Heart left ventricle (tissue), 16 donors: ENCODE measurements around the gene PHC3. TPM values are rescaled to one million over a fixed set of nuclear protein-coding genes. Genes with fewer than 3 reads are reported as not detected.

Experiments used
- ATAC-seq, 4 donors: fragments of 200-7000 bp; cut with Tn5 transposase; one replicate each; pipeline ENCODE4 v1.9.1; 2020 to 2022; ENCODE audit warnings: moderate library complexity in 4 of 4, mild to moderate bottlenecking in 3 of 4, moderate number of reproducible peaks in 1 of 4
- DNase-seq, 5 donors: peaks; one replicate each; pipeline ENCODE4 v3.0.0-alpha.2; 2020
- H3K27ac ChIP-seq, 12 donors: fragments of 200-600 bp; sonication (generic) in 4 of 12; one replicate each; pipeline versions ENCODE4 v1.5.0 to v1.8.0; 2016 to 2022; ENCODE audit warnings: mild to moderate bottlenecking in 2 of 12
- H3K27me3 ChIP-seq, 9 donors: fragments of 200-600 bp; sonication (generic) in 2 of 9; one replicate each; pipeline versions ENCODE4 v1.5.1 to v1.8.0; 2016 to 2022; ENCODE audit warnings: mild to moderate bottlenecking in 3 of 9
- H3K36me3 ChIP-seq, 9 donors: fragments of 200-600 bp; sonication (generic) in 2 of 9; one replicate each; pipeline versions ENCODE4 v1.5.0 to v1.8.0; 2018 to 2022; ENCODE audit warnings: mild to moderate bottlenecking in 2 of 9
- H3K4me1 ChIP-seq, 12 donors: fragments of 200-600 bp; sonication (generic) in 4 of 12; one replicate each; pipeline versions ENCODE4 v1.5.0 to v1.8.0; 2016 to 2022; ENCODE audit warnings: mild to moderate bottlenecking in 3 of 12
- H3K4me3 ChIP-seq, 12 donors: fragments of 200-600 bp; sonication (generic) in 4 of 12; one replicate each; pipeline versions ENCODE4 v1.5.0 to v1.8.0; 2017 to 2022; ENCODE audit warnings: mild to moderate bottlenecking in 9 of 12, moderate library complexity in 4 of 12
- H3K9me3 ChIP-seq, 12 donors: fragments of 200-600 bp; sonication (generic) in 4 of 12; one replicate each; pipeline versions ENCODE4 v1.5.0 to v1.8.0; 2016 to 2022; ENCODE audit warnings: mild to moderate bottlenecking in 1 of 12
- POLR2A ChIP-seq, 2 donors: fragments of 450-650 bp; IDR thresholded peaks; one replicate each; pipeline ENCODE4 v1.6.1; 2017; ENCODE audit warnings: antibody characterized with exemption in 2 of 2, mild to moderate bottlenecking in 2 of 2, moderate library complexity in 2 of 2
- WGBS, 4 donors: extraction: QIAGEN DNeasy Blood & Tissue Kit in 2 of 4; methylation state at CpG; one replicate each; pipeline versions ENCODE4 v1.1.5 to v1.1.7; 2013 to 2018; 5-methylcytosine and 5-hydroxymethylcytosine counted together
- intact Hi-C, 10 donors: fragments of 100-400 bp; cut with DNase I; formaldehyde crosslinking; loops; one replicate each; pipeline versions ENCODE4 v1.11.1 to v1.14.2; 2022
- polyA plus RNA-seq, 2 donors: library from polyadenylated mRNA; stranded (reverse); fragments of 200-250 nt; gene quantifications; one replicate each; pipeline ENCODE4 v1.2.3, GENCODE V29; 2013
- total RNA-seq, 9 donors: library from RNA; depleted of rRNA in 2 of 9; stranded (reverse); fragments of >200 nt in 2 of 9; fragmentation: NEBNext Ultra II Directional in 3 of 9; extraction: Animal tissue kit (Norgen Biotek cat#: 25700) in 3 of 9; gene quantifications; one replicate each; pipeline versions ENCODE4 v1.1.0 to v1.2.4, GENCODE V29; 2016 to 2023
- TF ChIP-seq, protein P1 (sequence below), 12 donors: fragments of 200-600 bp; sonication (generic) in 4 of 12; IDR thresholded peaks; one replicate each; pipeline versions ENCODE4 v1.5.0 to v1.8.0; 2018 to 2022; ENCODE audit warnings: antibody characterized with exemption in 12 of 12, mild to moderate bottlenecking in 5 of 12
- donor health status: ischemic (EF 13 %, LVEDD 7.1; RV severe dilation, severe dysfunction).
- donor health status: healthy with polysubstance abuse.
- donor health status: DM: no; HTN: yes; CAD: no.
- donor health status: DM: no; HTN: no; CAD: no.
- donor health status: ischemic (EF 25% LVEDD 6.9; RV normal size, moderate dysfunction).
- donor health status: ischemic (EF 25% LVEDD 5.7; RV mildly dilated, moderate dysfunction).
- donor health status: healthy.
- donor health status: DM: yes; HTN: yes; CAD: no.
- donor health status: ischemic (EF 35%, LVEDD 5.7; RV mildly dilated, moderate dysfunction).
- donor health status: nonischemic (EF 11% LVEDD 7.7; RV severe dilation, severe dysfunction).
- donor health status: DM: yes; HTN: yes; CAD: no.
- donor health status: PGD.
- donor health status: ischemic (EF 29% LVEDD 5.4; RV normal size, mild dysfunction).
- donor health status: nonischemic (EF 23%, LVEDD 6.1; RV moderate dilation, normal function).

Gene PHC3
- total and polyA plus RNA-seq, 11 donors, result 5.7 to 83.8 (median 42.4) TPM

- Histone ChIP-seq H3K4me1 (peaks cover 0 to 14% (median 0%) of the 10 kb centered on the region in 12 donors), H3K27ac (no peak overlapping the region), H3K4me3 (no peak overlapping the region), H3K9me3 (no peaks in the 10 kb centered on the region), H3K27me3 (no peaks in the 10 kb centered on the region), H3K36me3 (peaks cover 0 to 94% (median 75%) of the 10 kb centered on the region in 9 donors)
- 80 to 90% (median 85%) methylated on average over 3 of the region's 3 CpGs for WGBS, 4 donors
- intact Hi-C loops, result loop anchor here in 1 of 10 donors (5.0 kb wide), 1 partner anchor 127 kb away; no protein-coding TSS in a partner anchor
- DNase-seq, result no peak
- no peak for ATAC-seq
- TF ChIP-seq, protein P1, sequence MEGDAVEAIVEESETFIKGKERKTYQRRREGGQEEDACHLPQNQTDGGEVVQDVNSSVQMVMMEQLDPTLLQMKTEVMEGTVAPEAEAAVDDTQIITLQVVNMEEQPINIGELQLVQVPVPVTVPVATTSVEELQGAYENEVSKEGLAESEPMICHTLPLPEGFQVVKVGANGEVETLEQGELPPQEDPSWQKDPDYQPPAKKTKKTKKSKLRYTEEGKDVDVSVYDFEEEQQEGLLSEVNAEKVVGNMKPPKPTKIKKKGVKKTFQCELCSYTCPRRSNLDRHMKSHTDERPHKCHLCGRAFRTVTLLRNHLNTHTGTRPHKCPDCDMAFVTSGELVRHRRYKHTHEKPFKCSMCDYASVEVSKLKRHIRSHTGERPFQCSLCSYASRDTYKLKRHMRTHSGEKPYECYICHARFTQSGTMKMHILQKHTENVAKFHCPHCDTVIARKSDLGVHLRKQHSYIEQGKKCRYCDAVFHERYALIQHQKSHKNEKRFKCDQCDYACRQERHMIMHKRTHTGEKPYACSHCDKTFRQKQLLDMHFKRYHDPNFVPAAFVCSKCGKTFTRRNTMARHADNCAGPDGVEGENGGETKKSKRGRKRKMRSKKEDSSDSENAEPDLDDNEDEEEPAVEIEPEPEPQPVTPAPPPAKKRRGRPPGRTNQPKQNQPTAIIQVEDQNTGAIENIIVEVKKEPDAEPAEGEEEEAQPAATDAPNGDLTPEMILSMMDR (IDR thresholded peaks at IDR 0.05), result no peak
These were observed 72.6 kb downstream of the PHC3 start for GRCh38 chr3:170108955-170109354.

- no peak overlapping the region for H3K27ac ChIP-seq
- H3K4me3 ChIP-seq, result no peak overlapping the region
- WGBS, 4 donors, result 96 to 100% (median 98%) methylated on average over 1 of the region's 1 CpG
- H3K27me3 ChIP-seq, result no peaks in the 10 kb centered on the region
- peaks cover 0 to 14% (median 0%) of the 10 kb centered on the region in 12 donors for H3K4me1 ChIP-seq
- TF ChIP-seq, protein P1 (IDR thresholded peaks at IDR 0.05), result no peak
- TF ChIP-seq POLR2A (IDR thresholded peaks at IDR 0.05), result no peak
- no peak for DNase-seq
- no peak for ATAC-seq
- intact Hi-C loops, result loop anchor here in 1 of 10 donors (5.0 kb wide), 1 partner anchor 126 kb away; no protein-coding TSS in a partner anchor
- no peaks in the 10 kb centered on the region for H3K9me3 ChIP-seq
- H3K36me3 ChIP-seq, result peaks cover 0 to 94% (median 75%) of the 10 kb centered on the region in 9 donors
These were observed 73.6 kb downstream of the PHC3 start for GRCh38 chr3:170107941-170108340.

DNA sequence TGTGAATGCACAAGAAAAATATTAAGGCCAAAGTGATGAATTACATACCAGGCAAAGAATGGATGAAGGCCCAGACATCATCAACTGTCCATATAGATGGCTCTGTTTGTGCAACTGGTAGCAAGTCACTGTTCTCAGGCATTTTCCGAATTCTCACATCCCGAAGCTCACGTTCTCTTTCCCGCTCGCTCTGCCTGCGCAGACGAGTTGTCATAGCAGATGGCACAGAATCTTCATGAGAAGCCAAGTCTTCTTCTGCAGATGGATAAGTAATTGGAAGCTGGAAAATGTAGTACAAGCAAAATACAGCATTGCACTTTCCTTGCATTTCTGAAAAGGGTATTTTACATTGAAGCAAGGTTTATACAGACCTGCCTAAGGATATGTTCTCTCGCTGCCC, 79.1 kb downstream of the PHC3 start:
- H3K9me3 ChIP-seq, result no peaks in the 10 kb centered on the region
- H3K4me3 ChIP-seq, result no peak overlapping the region
- no peak overlapping the region for H3K27ac ChIP-seq
- intact Hi-C loops, result no loop called here
- H3K36me3 ChIP-seq, result peaks cover 0 to 98% (median 94%) of the 10 kb centered on the region in 9 donors
- no peaks in the 10 kb centered on the region for H3K27me3 ChIP-seq
- WGBS, 4 donors, result 95 to 97% (median 95%) methylated on average over 8 of the region's 8 CpGs
- no peak for ATAC-seq
- TF ChIP-seq, protein P1 (IDR thresholded peaks at IDR 0.05), result no peak
- no peak for TF ChIP-seq POLR2A (IDR thresholded peaks at IDR 0.05)
- no peak for DNase-seq
- no peaks in the 10 kb centered on the region for H3K4me1 ChIP-seq

DNA sequence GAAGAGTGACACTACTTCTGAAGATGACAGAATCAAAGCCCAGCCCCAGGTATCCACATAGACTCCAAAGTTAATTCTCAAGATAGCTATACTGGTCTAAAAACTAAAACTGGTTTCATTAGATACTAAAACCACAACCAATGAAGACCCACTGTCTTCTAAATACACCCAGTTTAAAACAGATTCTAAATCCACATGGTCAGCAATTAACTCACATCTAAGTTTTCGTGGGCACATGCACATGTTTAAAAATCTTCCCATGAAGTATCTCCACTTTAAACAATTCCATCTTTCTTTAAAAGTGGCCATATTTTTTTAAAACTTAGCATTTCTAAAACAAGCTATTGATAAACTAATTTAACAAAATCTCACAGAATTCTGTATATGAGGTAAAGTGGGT, 80.6 kb downstream of the PHC3 start:
- TF ChIP-seq POLR2A (IDR thresholded peaks at IDR 0.05), result no peak
- TF ChIP-seq, protein P1 (IDR thresholded peaks at IDR 0.05), result no peak
- DNase-seq, result no peak
- Histone ChIP-seq H3K4me3 (no peak overlapping the region), H3K9me3 (no peaks in the 10 kb centered on the region), H3K27me3 (no peaks in the 10 kb centered on the region), H3K4me1 (no peaks in the 10 kb centered on the region), H3K27ac (no peak overlapping the region), H3K36me3 (peaks cover 0 to 99% (median 96%) of the 10 kb centered on the region in 9 donors)
- ATAC-seq, result no peak
- intact Hi-C loops, result no loop called here
- 94 to 99% (median 96%) methylated on average over 1 of the region's 1 CpG for WGBS, 4 donors
